GM23338 (cell line): ENCODE results near the gene CUX1.
"Not testable (repeated sequence)": the region's sequence is repeated elsewhere in the genome, so short reads cannot be mapped to it uniquely, and the experiment has no call there.

Source experiments
- CREB1 ChIP-seq: fragments of 250-450 bp; sonication (Bioruptor Pico); IDR thresholded peaks from 2 replicates; pipeline ENCODE4 v1.5.0; 2020; ENCODE audit warnings: low read depth, mild to moderate bottlenecking, moderate library complexity
- CTCF ChIP-seq, 2 experiments: fragments of 200-600 bp in 1 of 2; sonication (generic) in 1 of 2; conservative IDR thresholded peaks; 2 replicates each; pipeline versions ENCODE4 v1.5.1 to v1.6.1; 2016 to 2017; ENCODE audit warnings: antibody characterized with exemption in 2 of 2, low read depth in 2 of 2, mild to moderate bottlenecking in 2 of 2, moderate library complexity in 1 of 2
- EZH2 ChIP-seq: fragments of 200-600 bp; sonication (generic); IDR thresholded peaks from one replicate; pipeline ENCODE4 v1.8.0; 2017; ENCODE audit warnings: antibody characterized with exemption, mild to moderate bottlenecking, low read depth; ENCODE audit not compliant: unreplicated experiment
- EZH2phosphoT487 ChIP-seq: fragments of 200-600 bp; sonication (generic); IDR thresholded peaks from one replicate; pipeline ENCODE4 v1.8.1; 2018; ENCODE audit warnings: antibody characterized with exemption; ENCODE audit not compliant: unreplicated experiment
- POLR2AphosphoS5 ChIP-seq: IDR thresholded peaks from 2 replicates; pipeline ENCODE4 v1.6.1; 2016; ENCODE audit warnings: antibody characterized with exemption, low read depth
- TF ChIP-seq, protein P1 (sequence below): IDR thresholded peaks from one replicate; pipeline ENCODE4 v1.6.1; 2018; ENCODE audit warnings: antibody characterized with exemption; ENCODE audit not compliant: unreplicated experiment
- TF ChIP-seq, protein P2 (sequence below): IDR thresholded peaks from 2 replicates; pipeline ENCODE4 v1.6.1; 2016; ENCODE audit warnings: antibody characterized with exemption

DNA sequence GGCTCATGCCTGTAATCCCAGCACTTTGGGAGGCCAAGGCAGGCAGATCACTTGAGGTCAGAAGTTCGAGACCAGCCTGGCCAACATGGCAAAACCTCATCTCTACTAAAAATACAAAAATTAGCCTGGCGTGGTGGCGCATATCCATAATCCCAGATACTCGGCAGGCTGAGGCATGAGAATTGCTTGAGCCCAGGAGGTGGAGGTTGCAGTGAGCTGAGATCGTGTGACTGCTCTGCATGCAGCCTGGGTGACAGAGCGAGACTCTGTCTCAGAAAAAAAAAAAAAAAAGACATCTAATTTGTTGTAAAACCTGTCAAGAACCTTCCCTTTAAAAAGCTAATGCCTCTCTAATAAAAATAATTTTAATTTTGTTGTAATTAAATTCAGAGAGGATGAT is 5.2 kb downstream of the CUX1 start:
- TF ChIP-seq CTCF (conservative IDR thresholded peaks at IDR 0.05; ENCODE audit: low read depth in 2 of 2); CREB1; EZH2phosphoT487; EZH2; POLR2AphosphoS5: not testable (repeated sequence)
- TF ChIP-seq, protein P1, sequence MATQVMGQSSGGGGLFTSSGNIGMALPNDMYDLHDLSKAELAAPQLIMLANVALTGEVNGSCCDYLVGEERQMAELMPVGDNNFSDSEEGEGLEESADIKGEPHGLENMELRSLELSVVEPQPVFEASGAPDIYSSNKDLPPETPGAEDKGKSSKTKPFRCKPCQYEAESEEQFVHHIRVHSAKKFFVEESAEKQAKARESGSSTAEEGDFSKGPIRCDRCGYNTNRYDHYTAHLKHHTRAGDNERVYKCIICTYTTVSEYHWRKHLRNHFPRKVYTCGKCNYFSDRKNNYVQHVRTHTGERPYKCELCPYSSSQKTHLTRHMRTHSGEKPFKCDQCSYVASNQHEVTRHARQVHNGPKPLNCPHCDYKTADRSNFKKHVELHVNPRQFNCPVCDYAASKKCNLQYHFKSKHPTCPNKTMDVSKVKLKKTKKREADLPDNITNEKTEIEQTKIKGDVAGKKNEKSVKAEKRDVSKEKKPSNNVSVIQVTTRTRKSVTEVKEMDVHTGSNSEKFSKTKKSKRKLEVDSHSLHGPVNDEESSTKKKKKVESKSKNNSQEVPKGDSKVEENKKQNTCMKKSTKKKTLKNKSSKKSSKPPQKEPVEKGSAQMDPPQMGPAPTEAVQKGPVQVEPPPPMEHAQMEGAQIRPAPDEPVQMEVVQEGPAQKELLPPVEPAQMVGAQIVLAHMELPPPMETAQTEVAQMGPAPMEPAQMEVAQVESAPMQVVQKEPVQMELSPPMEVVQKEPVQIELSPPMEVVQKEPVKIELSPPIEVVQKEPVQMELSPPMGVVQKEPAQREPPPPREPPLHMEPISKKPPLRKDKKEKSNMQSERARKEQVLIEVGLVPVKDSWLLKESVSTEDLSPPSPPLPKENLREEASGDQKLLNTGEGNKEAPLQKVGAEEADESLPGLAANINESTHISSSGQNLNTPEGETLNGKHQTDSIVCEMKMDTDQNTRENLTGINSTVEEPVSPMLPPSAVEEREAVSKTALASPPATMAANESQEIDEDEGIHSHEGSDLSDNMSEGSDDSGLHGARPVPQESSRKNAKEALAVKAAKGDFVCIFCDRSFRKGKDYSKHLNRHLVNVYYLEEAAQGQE: not testable (repeated sequence)
- TF ChIP-seq, protein P2, sequence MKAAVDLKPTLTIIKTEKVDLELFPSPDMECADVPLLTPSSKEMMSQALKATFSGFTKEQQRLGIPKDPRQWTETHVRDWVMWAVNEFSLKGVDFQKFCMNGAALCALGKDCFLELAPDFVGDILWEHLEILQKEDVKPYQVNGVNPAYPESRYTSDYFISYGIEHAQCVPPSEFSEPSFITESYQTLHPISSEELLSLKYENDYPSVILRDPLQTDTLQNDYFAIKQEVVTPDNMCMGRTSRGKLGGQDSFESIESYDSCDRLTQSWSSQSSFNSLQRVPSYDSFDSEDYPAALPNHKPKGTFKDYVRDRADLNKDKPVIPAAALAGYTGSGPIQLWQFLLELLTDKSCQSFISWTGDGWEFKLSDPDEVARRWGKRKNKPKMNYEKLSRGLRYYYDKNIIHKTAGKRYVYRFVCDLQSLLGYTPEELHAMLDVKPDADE: not testable (repeated sequence)
